ENCODE measurements around the gene CDKN2C.

CDKN2C gene

GRCh38 chr1:50966991-50967390 is 3.1 kb upstream of the CDKN2C start:
- no peak for DNase-seq

GRCh38 chr1:50967416-50968157 is 2.5 kb upstream of the CDKN2C start:
- peak; percentile 39 for DNase-seq

DNA sequence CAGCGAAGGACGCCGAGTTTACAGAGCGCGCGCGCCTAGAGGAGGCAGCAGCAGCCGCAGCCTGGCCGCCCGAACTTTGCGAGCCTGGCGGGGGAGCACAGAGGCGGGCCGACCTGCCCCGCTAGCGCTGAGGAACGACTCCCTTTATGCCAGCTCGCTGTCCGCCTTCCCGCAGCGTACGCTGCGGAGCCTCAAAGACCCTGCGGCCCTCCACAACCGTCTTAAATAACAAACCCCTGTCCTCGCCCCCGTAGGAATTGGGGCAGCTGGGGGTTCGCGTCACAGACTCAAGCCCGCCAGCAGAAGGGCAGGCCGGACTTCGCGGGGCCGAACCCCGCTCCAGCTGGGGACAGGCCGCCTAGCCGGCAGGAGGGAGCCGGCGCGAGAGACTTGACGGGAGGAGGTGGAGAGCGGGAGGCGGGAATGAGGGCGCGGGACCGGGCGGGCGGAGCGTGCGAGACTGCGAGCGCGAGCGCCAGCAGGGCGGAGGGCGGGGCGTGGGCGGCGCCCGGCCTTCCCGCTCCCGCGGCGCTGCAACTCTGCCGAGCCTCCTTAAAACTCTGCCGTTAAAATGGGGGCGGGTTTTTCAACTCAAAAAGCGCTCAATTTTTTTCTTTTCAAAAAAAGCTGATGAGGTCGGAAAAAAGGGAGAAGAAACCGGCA is 1.8 kb upstream of the CDKN2C start:
- DNase-seq, result peak; percentile 86

DNA sequence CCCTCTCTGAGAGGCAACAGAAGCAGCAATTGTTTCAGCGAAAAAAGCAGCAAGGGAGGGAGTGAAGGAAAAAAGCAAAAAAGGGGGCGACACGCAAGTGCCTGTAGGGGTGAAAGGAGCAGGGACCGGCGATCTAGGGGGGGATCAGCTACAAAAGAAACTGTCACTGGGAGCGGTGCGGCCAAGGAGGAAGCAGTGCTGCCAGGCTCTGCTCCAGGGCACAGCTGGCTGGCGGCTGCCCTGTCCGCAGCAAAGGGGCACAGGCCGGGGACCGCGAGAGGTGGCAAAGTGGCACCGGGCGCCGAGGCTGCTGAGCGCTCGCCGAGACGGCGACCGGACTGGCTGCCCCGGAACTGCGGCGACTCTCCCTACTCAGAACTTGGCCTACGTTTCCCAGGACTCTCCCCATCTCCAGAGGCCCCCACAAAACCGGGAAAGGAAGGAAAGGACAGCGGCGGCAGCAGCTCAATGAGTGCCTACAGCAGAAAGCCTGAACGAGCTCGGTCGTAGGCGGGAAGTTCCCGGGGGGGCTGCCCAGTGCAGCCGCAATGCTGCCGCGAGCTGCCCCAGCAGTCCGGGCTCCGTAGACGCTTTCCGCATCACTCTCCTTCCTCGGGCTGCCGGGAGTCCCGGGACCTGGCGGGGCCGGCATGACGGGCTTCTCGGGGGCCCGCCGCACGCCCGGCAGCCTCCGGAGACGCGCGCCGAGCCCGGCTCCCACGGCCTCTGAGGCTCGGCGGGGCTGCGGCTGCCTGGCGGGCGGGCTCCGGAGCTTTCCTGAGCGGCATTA is 1.0 kb upstream of the CDKN2C start:
- peak; percentile 38 for DNase-seq

GRCh38 chr1:50970509-50970887 is 453 bp downstream of the CDKN2C start:
- no peak for DNase-seq

DNA sequence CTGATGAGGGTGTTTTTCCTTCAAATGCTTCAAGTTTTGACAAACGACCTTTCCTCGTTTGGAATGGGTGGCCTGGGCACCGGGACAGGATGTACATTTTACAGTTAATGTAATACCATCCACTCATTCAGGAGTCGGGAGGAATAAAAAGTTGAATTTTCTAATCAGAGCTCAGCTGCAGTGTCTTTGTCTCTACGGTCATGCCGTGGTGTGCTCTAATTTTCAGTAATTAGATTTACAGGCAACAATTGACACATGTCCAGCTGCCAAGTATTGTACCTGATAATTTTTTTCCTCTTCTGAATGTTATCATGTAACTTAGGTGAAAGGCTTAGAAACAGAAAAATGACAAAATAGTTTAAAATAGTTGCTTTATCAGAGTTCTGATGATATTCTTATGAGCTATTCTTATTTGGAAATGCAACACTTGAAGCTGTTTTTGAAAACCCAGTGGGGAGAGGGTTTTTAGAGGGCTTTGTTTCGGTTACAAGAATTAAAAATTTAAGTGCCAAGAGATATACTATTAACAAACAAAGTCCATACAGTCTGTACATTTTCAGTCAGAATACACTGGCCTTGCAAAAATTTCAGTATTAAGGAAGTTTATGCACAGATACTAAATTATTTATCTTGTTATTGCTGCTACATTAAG is 1.0 kb downstream of the CDKN2C start:
- DNase-seq, result no peak

DNA sequence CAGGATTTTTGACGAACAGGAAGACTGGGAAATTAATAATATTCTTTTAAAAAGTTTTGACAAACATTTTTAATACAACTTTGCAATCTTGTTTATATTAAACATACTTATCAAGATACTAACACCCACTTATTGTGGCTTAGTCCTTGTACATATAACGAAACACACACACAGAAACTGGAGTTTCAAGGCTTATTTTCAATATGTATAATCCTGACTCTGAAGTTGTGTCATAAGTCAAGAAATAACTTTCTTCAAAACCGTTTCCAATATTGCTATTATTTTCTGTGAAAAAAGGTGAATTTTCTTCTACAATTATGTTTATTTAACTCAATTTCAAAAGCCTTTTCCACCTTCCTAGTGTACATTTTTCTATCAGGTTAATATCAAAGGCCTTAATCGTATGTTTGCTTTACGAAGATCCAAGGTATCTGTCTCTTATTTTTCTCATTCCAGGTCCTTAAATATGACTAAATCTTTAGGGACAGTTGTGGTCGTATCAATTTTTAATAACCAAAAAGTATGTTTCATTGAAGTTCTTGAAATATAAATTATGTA is 1.8 kb downstream of the CDKN2C start:
- no peak for DNase-seq

GRCh38 chr1:50972766-50973165 is 2.7 kb downstream of the CDKN2C start:
- DNase-seq, result no peak

GRCh38 chr1:50973255-50973654 is 3.2 kb downstream of the CDKN2C start:
- DNase-seq, result no peak

DNA sequence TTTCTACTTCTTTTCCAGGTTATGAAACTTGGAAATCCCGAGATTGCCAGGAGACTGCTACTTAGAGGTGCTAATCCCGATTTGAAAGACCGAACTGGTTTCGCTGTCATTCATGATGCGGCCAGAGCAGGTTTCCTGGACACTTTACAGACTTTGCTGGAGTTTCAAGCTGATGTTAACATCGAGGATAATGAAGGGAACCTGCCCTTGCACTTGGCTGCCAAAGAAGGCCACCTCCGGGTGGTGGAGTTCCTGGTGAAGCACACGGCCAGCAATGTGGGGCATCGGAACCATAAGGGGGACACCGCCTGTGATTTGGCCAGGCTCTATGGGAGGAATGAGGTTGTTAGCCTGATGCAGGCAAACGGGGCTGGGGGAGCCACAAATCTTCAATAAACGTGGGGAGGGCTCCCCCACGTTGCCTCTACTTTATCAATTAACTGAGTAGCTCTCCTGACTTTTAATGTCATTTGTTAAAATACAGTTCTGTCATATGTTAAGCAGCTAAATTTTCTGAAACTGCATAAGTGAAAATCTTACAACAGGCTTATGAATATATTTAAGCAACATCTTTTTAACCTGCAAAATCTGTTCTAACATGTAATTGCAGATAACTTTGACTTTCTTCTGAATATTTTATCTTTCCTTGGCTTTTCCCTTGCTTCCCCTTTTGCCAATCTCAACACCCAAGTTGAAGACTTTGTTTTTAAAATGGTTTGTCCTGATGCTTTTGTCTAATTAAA is 4.0 kb downstream of the CDKN2C start:
- DNase-seq, result no peak

GRCh38 chr1:50974618-50974935 is 4.5 kb downstream of the CDKN2C start:
- no peak for DNase-seq

- DNase-seq, result no peak
Measured at GRCh38 chr1:50975436-50975835, 5.4 kb downstream of the CDKN2C start.

DNA sequence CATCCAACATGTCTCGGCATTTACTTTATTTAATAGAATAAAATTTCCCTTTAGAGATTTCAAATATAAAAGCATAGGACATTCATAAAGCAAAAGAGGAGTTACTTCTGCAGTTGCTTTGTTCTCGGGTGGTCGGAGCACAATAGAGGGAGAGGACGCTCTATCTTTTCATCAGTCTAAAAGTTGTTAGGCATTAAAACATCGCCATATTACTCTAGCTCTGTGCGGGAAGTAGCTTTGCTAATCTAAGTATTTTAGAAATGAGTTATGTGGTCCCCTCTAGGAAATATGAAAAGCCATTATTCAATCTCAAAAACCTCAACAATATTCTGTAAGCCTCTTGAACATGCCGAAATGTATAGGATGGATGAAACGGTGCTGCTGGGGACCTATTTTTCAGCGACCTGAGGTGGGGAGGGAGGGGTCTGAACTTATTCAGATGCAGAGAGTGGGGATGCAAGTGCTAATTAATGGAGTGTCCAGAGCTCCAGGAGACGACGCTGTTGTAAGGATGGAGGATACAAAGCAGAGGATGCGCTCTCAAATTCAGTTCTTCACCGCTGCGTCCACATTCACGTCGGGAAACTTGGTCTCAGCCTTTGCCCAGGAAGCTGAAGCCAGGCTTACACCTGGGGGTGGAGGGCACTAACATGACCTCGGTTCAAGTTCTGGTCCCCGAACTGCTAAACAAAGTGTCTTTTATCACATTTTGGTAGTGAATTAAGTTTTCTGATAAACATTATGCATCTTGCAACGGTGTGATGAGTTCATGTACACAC is 6.3 kb downstream of the CDKN2C start:
- DNase-seq, result no peak

GRCh38 chr1:50976890-50977574 is 7.0 kb downstream of the CDKN2C start:
- no peak for DNase-seq

GRCh38 chr1:50977575-50978143 is 7.6 kb downstream of the CDKN2C start:
- DNase-seq, result no peak

- DNase-seq, result no peak
Measured at GRCh38 chr1:50978144-50978851, 8.3 kb downstream of the CDKN2C start.

GRCh38 chr1:50978852-50979781 is 9.1 kb downstream of the CDKN2C start:
- DNase-seq, result no peak

GRCh38 chr1:50979937-50980336 is 9.9 kb downstream of the CDKN2C start:
- no peak for DNase-seq

- no peak for DNase-seq
Measured at GRCh38 chr1:50980505-50980904, 10.5 kb downstream of the CDKN2C start.

Measured in MV-4-11 (cell line).